ENCODE results near the gene NEK9. TPM values are rescaled to one million over a fixed set of nuclear protein-coding genes. Genes with fewer than 3 reads are reported as not detected.

The NEK9 gene
- total and polyA plus RNA-seq, 4 donors = 23.1 to 76.3 (median 53.3) TPM

- H3K27ac ChIP-seq (ENCODE audit: low read depth in 1 of 2, low read length in 1 of 2) = no peak overlapping the region
- H3K9me3 ChIP-seq (ENCODE audit: control insufficient read depth in 4 of 4, insufficient read depth in 3 of 4, low read length in 3 of 4) = no peaks in the 10 kb centered on the region
- no peak overlapping the region for H3K9ac ChIP-seq (ENCODE audit: insufficient read depth in 1 of 2, low read length in 2 of 2)
- no peaks in the 10 kb centered on the region for H3K4me1 ChIP-seq (ENCODE audit: control insufficient read depth in 5 of 5, insufficient read depth in 5 of 5, low read length in 5 of 5)
- H3K36me3 ChIP-seq (ENCODE audit: control insufficient read depth in 4 of 4, insufficient read depth in 4 of 4, low read length in 4 of 4) = peaks cover 29 to 42% (median 37%) of the 10 kb centered on the region in 4 donors
- TF ChIP-seq CTCF (IDR thresholded peaks at IDR 0.05; ENCODE audit: control extremely low read depth, extremely low read depth) = no peak
- ATAC-seq (ENCODE audit: insufficient read depth, low FRiP score) (no peak), DNase-seq (no peak)
- H3K4me3 ChIP-seq = no peak overlapping the region
- no peaks in the 10 kb centered on the region for H3K27me3 ChIP-seq (ENCODE audit: control insufficient read depth in 3 of 3, insufficient read depth in 3 of 3, low read length in 2 of 3)
Observed at GRCh38 chr14:75098212-75098611, 28.6 kb downstream of the NEK9 start.

- ATAC-seq (ENCODE audit: insufficient read depth, low FRiP score) = no peak
- Histone ChIP-seq H3K27ac (ENCODE audit: low read depth in 1 of 2, low read length in 1 of 2) (no peak overlapping the region), H3K36me3 (ENCODE audit: control insufficient read depth in 4 of 4, insufficient read depth in 4 of 4, low read length in 4 of 4) (peaks cover 29 to 47% (median 37%) of the 10 kb centered on the region in 4 donors), H3K9me3 (ENCODE audit: control insufficient read depth in 4 of 4, insufficient read depth in 3 of 4, low read length in 3 of 4) (no peaks in the 10 kb centered on the region), H3K4me1 (ENCODE audit: control insufficient read depth in 5 of 5, insufficient read depth in 5 of 5, low read length in 5 of 5) (no peaks in the 10 kb centered on the region), H3K27me3 (ENCODE audit: control insufficient read depth in 3 of 3, insufficient read depth in 3 of 3, low read length in 2 of 3) (no peaks in the 10 kb centered on the region), H3K4me3 (no peak overlapping the region), H3K9ac (ENCODE audit: insufficient read depth in 1 of 2, low read length in 2 of 2) (no peak overlapping the region)
- 96 to 98% methylated on average over 6 of the region's 6 CpGs for WGBS, 2 donors
- DNase-seq = no peak
- no peak for TF ChIP-seq CTCF (IDR thresholded peaks at IDR 0.05; ENCODE audit: control extremely low read depth, extremely low read depth)
Observed at GRCh38 chr14:75096959-75097358, 29.9 kb downstream of the NEK9 start.

GRCh38 chr14:75095690-75096089 is 31.2 kb downstream of the NEK9 start:
- Histone ChIP-seq H3K9ac (ENCODE audit: insufficient read depth in 1 of 2, low read length in 2 of 2) (no peak overlapping the region), H3K27me3 (ENCODE audit: control insufficient read depth in 3 of 3, insufficient read depth in 3 of 3, low read length in 2 of 3) (no peaks in the 10 kb centered on the region), H3K4me1 (ENCODE audit: control insufficient read depth in 5 of 5, insufficient read depth in 5 of 5, low read length in 5 of 5) (no peaks in the 10 kb centered on the region), H3K4me3 (no peak overlapping the region), H3K9me3 (ENCODE audit: control insufficient read depth in 4 of 4, insufficient read depth in 3 of 4, low read length in 3 of 4) (no peaks in the 10 kb centered on the region), H3K27ac (ENCODE audit: low read depth in 1 of 2, low read length in 1 of 2) (no peak overlapping the region), H3K36me3 (ENCODE audit: control insufficient read depth in 4 of 4, insufficient read depth in 4 of 4, low read length in 4 of 4) (peaks cover 23 to 45% (median 38%) of the 10 kb centered on the region in 4 donors)
- DNase-seq (no peak), ATAC-seq (ENCODE audit: insufficient read depth, low FRiP score) (no peak)
- WGBS, 2 donors = 91% methylated on average over 4 of the region's 4 CpGs
- no peak for TF ChIP-seq CTCF (IDR thresholded peaks at IDR 0.05; ENCODE audit: control extremely low read depth, extremely low read depth)

- Histone ChIP-seq H3K27ac (ENCODE audit: low read depth in 1 of 2, low read length in 1 of 2) (no peak overlapping the region), H3K4me1 (ENCODE audit: control insufficient read depth in 5 of 5, insufficient read depth in 5 of 5, low read length in 5 of 5) (no peaks in the 10 kb centered on the region), H3K9me3 (ENCODE audit: control insufficient read depth in 4 of 4, insufficient read depth in 3 of 4, low read length in 3 of 4) (no peaks in the 10 kb centered on the region), H3K27me3 (ENCODE audit: control insufficient read depth in 3 of 3, insufficient read depth in 3 of 3, low read length in 2 of 3) (no peaks in the 10 kb centered on the region), H3K36me3 (ENCODE audit: control insufficient read depth in 4 of 4, insufficient read depth in 4 of 4, low read length in 4 of 4) (peaks cover 20 to 46% (median 37%) of the 10 kb centered on the region in 4 donors), H3K9ac (ENCODE audit: insufficient read depth in 1 of 2, low read length in 2 of 2) (no peak overlapping the region), H3K4me3 (no peak overlapping the region)
- DNase-seq (no peak), ATAC-seq (ENCODE audit: insufficient read depth, low FRiP score) (no peak)
- TF ChIP-seq CTCF (IDR thresholded peaks at IDR 0.05; ENCODE audit: control extremely low read depth, extremely low read depth) = no peak
- WGBS, 2 donors = 97 to 100% methylated on average over 3 of the region's 3 CpGs
Observed at GRCh38 chr14:75094896-75095295, 32.0 kb downstream of the NEK9 start.

Data from lung (tissue), 12 donors.